GM12874 (cell line): Measurements from ENCODE around the gene CCDC172.

Experiments
- CTCF ChIP-seq: IDR thresholded peaks from 2 replicates; pipeline ENCODE4 v1.5.1; 2011; ENCODE audit warnings: low read depth, mild to moderate bottlenecking, control low read depth, low read length, moderate library complexity; ENCODE audit not compliant: insufficient read depth

CCDC172 gene

DNA sequence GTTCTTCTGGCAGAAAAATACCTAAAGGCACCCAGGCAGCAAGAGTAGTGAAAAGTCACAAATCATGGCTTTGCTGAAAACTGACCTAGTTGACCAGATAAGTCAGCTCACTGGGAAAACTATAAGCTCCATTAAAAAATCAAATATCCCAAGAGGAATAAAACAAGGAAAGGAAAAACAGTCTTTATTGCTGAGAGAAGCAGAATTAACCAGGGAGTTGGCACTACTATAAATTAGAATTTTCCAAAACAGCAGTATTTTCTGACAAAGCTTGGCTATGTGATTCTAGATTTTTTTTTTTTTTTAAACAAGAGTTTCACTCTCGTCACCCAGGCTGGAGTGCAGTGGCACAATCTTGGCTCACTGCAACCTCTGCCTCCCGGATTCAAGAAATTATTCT lies 12.6 kb downstream of the CCDC172 start:
- no peak for TF ChIP-seq CTCF

GRCh38 chr10:116352125-116352524 lies 27.9 kb downstream of the CCDC172 start:
- TF ChIP-seq CTCF, result no peak

DNA sequence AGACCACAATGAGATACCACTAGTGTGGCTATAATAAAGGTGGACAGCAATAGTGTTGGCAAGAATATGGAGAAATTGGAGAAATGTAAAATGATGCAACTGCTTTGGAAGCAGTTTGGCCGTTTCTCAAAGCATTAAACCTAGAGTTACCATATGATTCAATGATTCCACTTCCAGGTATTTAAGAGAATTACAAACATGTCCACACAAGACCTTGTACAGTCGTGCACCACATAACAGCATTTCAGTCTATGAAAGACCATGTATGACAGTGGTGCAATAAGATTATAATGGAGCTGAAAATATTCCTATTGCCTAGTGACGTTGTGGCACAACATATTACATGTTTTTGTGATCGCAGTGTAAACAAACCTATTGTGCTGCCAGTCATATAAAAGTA lies 29.6 kb downstream of the CCDC172 start:
- TF ChIP-seq CTCF, result no peak

- TF ChIP-seq CTCF, result no peak
Observed at GRCh38 chr10:116355341-116355740, 31.1 kb downstream of the CCDC172 start.

DNA sequence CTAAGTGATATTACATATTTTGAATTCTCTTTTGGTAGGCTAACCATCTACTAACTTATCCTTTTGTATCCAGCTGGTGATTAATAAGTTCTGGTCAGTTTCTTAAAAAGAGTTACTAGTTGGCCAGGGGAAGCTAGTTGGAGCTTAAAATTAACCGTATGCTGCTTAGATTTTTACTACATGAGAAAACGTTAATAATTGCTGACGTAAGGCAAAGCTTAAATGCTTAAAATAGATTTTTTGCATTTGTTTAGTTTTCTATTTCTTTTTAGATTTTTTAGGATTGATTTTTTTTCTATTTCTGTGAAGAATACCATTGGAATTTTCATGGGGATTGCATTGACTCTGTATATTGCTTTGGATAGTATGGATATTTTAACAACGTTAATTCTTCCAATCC lies 32.6 kb downstream of the CCDC172 start:
- no peak for TF ChIP-seq CTCF

DNA sequence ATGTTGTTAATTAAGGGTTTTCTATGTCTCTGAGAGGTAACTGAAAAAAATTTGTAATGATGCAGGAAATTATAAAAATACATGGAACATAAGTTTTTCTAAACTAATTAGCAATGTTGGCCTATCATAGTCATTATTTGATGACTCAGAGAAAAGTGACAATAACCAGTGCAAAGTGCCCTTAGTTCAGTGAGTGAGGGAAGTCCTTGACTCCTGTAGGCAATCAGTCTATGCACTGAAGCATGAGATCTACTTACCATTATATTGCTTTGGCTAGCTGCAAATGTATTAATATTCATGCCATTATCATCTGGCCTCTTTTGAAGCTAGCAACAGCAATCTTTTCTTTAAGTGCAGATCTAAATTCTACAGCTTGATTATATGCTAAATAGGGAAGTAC lies 40.6 kb downstream of the CCDC172 start:
- TF ChIP-seq CTCF, result no peak

GRCh38 chr10:116371737-116372136 lies 47.5 kb downstream of the CCDC172 start:
- no peak for TF ChIP-seq CTCF

DNA sequence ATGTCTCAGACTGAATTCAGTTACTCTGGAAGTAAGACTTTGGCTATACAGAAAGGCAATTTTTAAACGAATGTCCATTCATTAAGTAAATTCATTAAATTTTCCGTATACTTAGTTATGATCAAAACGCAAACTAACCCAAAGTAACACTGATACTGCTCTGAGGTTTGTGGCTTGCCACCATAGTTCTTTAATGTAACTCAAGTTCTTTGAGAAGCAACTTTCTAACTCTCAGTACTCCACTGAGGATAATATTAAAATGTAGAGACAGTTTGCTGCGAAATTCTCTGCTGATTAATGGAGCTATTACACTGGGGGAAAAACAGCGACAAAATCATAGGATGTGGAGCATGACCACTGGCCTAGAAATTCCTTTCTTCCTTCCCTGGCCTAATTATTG lies 58.0 kb downstream of the CCDC172 start:
- no peak for TF ChIP-seq CTCF
